Measurements from ENCODE around the gene TIMM23B. TPM values are rescaled to one million over a fixed set of nuclear protein-coding genes. Genes with fewer than 3 reads are reported as not detected.
"Not testable (repeated sequence)": the region's sequence is repeated elsewhere in the genome, so short reads cannot be mapped to it uniquely, and the experiment has no call there.

The TIMM23B gene
- total and polyA plus RNA-seq, 2 experiments from 2014 or later, result 16.6 to 22.6 TPM

DNA sequence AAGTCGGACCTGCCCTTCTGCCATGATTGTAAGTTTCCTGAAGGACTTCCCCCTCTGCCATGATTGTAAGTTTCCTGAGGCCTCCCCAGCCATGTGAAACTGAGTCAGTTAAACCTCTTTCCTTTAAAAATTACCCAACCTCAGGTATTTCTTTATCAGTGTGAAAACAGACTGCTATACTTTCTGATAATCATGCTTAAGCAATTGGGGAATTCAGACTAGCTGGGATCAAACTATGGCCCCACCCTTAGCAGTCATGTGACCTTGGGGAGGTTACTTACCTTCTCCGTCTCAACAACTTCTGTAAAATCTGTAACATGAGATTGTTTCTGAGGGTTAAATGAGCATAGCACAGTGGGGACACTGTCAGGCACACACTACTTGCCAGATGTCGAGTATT is 45.4 kb downstream of the TIMM23B start:
- not testable (repeated sequence) for H3K27ac ChIP-seq; DNase-seq (ENCODE audit: low spot score); H3K4me1 ChIP-seq (ENCODE audit: insufficient read depth); H3K79me2 ChIP-seq; H3K4me3 ChIP-seq; H3K4me2 ChIP-seq; H3K9me2 ChIP-seq (replicated peaks; ENCODE audit: insufficient read depth); H3K36me3 ChIP-seq (replicated peaks; ENCODE audit: insufficient read depth, low read depth); H3K27me3 ChIP-seq; H4K20me1 ChIP-seq (ENCODE audit: insufficient read depth, poor library complexity, severe bottlenecking); H3K9me3 ChIP-seq (ENCODE audit: low read depth); H2AFZ ChIP-seq
- WGBS (ENCODE audit: low lambda C conversion rate, missing lambda C conversion rate), result 86% methylated on average over 3 of the region's 3 CpGs

DNA sequence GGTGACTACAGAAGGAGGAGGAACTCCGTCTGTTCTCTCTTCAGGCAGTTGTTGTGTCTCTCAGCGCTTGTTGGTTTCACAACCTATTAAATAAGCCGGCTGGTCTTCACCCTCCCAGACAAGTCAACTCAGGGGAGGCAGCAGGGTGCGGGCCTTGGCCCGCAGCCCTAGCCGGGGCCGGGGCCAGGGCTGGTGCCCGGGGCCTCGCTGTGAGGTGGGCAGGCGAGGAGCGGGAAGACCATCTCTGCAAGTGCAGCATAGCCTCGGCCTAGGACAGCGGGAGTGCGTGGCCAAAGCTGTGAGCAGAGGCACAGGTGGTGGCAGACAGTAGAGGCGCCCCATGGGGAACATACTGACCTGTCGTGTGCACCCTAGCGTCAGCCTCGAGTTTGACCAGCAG is 46.5 kb downstream of the TIMM23B start, which contains the start of gene AGAP6:
Gene AGAP6 (plus strand): TSS at position 31 of the 400 bp plus-strand sequence. CDS start 310 bp downstream, at position 341.
- H3K9me3 ChIP-seq (ENCODE audit: low read depth); H3K4me3 ChIP-seq; H3K36me3 ChIP-seq (replicated peaks; ENCODE audit: insufficient read depth, low read depth); H4K20me1 ChIP-seq (ENCODE audit: insufficient read depth, poor library complexity, severe bottlenecking); H3K27ac ChIP-seq; H2AFZ ChIP-seq; DNase-seq (ENCODE audit: low spot score); H3K9me2 ChIP-seq (replicated peaks; ENCODE audit: insufficient read depth); H3K79me2 ChIP-seq; H3K4me1 ChIP-seq (ENCODE audit: insufficient read depth); H3K4me2 ChIP-seq; H3K27me3 ChIP-seq: not testable (repeated sequence)
- WGBS (ENCODE audit: low lambda C conversion rate, missing lambda C conversion rate), result 99% methylated on average over 11 of the region's 18 CpGs

- not testable (repeated sequence) for H3K4me1 ChIP-seq (ENCODE audit: insufficient read depth); H3K27ac ChIP-seq; H3K9me2 ChIP-seq (replicated peaks; ENCODE audit: insufficient read depth); H3K4me3 ChIP-seq; H3K4me2 ChIP-seq; H3K79me2 ChIP-seq; H3K27me3 ChIP-seq; H3K9me3 ChIP-seq (ENCODE audit: low read depth); H4K20me1 ChIP-seq (ENCODE audit: insufficient read depth, poor library complexity, severe bottlenecking); H3K36me3 ChIP-seq (replicated peaks; ENCODE audit: insufficient read depth, low read depth); DNase-seq (ENCODE audit: low spot score); H2AFZ ChIP-seq
- WGBS (ENCODE audit: low lambda C conversion rate, missing lambda C conversion rate), result 78% methylated on average over 5 of the region's 5 CpGs
Observed at GRCh38 chr10:49995321-49995720, 53.5 kb downstream of the TIMM23B start.

GRCh38 chr10:50014024-50014423 is 72.2 kb downstream of the TIMM23B start:
- H3K4me1 ChIP-seq (ENCODE audit: insufficient read depth); H2AFZ ChIP-seq; H3K27ac ChIP-seq; H3K79me2 ChIP-seq; H3K9me3 ChIP-seq (ENCODE audit: low read depth); DNase-seq (ENCODE audit: low spot score); H3K4me2 ChIP-seq; H3K27me3 ChIP-seq; H3K4me3 ChIP-seq; H3K36me3 ChIP-seq (replicated peaks; ENCODE audit: insufficient read depth, low read depth); H3K9me2 ChIP-seq (replicated peaks; ENCODE audit: insufficient read depth); H4K20me1 ChIP-seq (ENCODE audit: insufficient read depth, poor library complexity, severe bottlenecking): not testable (repeated sequence)
- WGBS (ENCODE audit: low lambda C conversion rate, missing lambda C conversion rate), result 90% methylated on average over 6 of the region's 7 CpGs

DNA sequence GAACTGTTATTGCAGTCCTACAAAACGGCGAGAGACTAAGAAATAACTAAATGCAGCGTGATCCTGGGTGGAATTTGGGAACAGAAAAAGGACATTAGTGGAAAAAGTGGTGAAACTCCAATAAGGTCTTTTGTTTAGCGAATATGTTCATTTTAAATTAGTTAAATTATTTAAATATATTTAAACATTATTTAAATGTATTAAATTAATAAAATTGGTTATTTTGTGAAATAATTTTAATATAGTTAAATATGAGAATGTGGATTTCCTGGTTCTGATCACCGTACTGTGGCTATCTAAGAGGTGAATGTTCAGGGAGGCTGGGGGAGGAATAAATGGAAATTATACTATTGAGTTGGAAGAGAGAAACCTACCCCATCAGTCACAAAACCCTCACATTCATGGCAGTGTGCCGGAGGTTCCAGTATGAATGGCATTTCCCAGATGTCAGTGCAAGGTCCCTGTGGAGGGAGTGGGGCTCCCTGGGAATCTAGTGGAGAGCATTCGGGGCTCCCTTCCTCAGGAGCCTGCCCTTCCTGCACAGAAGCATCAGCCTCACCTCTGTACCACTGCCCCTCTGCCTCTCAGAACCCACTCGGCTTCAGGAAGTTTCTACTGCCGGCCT is 73.9 kb downstream of the TIMM23B start:
- H3K79me2 ChIP-seq; H3K4me3 ChIP-seq; H4K20me1 ChIP-seq (ENCODE audit: insufficient read depth, poor library complexity, severe bottlenecking); H3K9me2 ChIP-seq (replicated peaks; ENCODE audit: insufficient read depth); H3K9me3 ChIP-seq (ENCODE audit: low read depth); H3K4me1 ChIP-seq (ENCODE audit: insufficient read depth); H2AFZ ChIP-seq; H3K27me3 ChIP-seq; H3K36me3 ChIP-seq (replicated peaks; ENCODE audit: insufficient read depth, low read depth); H3K4me2 ChIP-seq; H3K27ac ChIP-seq; DNase-seq (ENCODE audit: low spot score): not testable (repeated sequence)
- 89% methylated on average over 9 of the region's 9 CpGs for WGBS (ENCODE audit: low lambda C conversion rate, missing lambda C conversion rate)

DNA sequence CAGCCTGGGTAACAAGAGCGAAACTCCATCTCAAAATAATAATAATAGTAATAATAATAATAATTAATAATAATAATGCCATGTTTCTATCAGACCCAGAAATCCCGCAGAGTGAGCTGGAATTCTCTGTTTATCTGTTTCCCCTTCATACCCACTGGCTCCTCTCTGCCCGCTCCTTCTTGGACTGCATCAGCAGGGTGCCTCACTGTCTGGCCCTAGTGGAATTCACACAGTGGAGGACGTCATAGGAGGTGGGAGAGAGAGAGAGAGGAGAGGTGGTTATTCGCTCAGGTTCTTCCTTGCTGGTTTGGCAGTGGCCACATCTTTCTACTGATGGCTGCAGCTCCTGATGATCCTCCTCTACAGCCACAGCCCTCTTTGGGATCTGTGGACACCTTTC is 75.1 kb downstream of the TIMM23B start:
- H3K4me2 ChIP-seq; H3K4me3 ChIP-seq; H3K27ac ChIP-seq; DNase-seq (ENCODE audit: low spot score); H3K79me2 ChIP-seq; H3K9me2 ChIP-seq (replicated peaks; ENCODE audit: insufficient read depth); H3K36me3 ChIP-seq (replicated peaks; ENCODE audit: insufficient read depth, low read depth); H4K20me1 ChIP-seq (ENCODE audit: insufficient read depth, poor library complexity, severe bottlenecking); H3K27me3 ChIP-seq; H3K9me3 ChIP-seq (ENCODE audit: low read depth); H2AFZ ChIP-seq; H3K4me1 ChIP-seq (ENCODE audit: insufficient read depth): not testable (repeated sequence)
- WGBS (ENCODE audit: low lambda C conversion rate, missing lambda C conversion rate), result 83% methylated on average over 5 of the region's 5 CpGs

DNA sequence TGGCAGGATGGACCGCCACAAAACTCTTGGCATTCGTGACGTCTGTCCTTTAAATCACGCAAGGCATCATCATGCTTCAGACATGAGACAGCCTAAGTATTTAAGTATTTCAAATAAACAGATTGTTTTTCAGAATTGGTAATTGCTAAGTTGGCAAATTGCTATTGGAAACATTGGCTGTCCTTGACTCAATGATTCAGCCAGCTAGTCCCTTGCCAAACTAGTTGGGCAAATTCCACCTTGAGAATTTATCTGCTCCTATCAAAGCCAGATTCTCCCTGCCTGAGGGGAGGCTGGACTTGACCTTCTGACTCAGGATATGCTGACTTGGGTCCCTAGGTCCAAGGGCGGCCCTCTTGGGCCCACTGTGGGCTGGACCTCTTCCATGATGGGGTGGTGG is 75.8 kb downstream of the TIMM23B start:
- not testable (repeated sequence) for H2AFZ ChIP-seq; H4K20me1 ChIP-seq (ENCODE audit: insufficient read depth, poor library complexity, severe bottlenecking); H3K27ac ChIP-seq; H3K9me2 ChIP-seq (replicated peaks; ENCODE audit: insufficient read depth); H3K79me2 ChIP-seq; H3K27me3 ChIP-seq; H3K36me3 ChIP-seq (replicated peaks; ENCODE audit: insufficient read depth, low read depth); H3K4me1 ChIP-seq (ENCODE audit: insufficient read depth); H3K9me3 ChIP-seq (ENCODE audit: low read depth); H3K4me3 ChIP-seq; H3K4me2 ChIP-seq; DNase-seq (ENCODE audit: low spot score)
- 91% methylated on average over 5 of the region's 5 CpGs for WGBS (ENCODE audit: low lambda C conversion rate, missing lambda C conversion rate)

DNA sequence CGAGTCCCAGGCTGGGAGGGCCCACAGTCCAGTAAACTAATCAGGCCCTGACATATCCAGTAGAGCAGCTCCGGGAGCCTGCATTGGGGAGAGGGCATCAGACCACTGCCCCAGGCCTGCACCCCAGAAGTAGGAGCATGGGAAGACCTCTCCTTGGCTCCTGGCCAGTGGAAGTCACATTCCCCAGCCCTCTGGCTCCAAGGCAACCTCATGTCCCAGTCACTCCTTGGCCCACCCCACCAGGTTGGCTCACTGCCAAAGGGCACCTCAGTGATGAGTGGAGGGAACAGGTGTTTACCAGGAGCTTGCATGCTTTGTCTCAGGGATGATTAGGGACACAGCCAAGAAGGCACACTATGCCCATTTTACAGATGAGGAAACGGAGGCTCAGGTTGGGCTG is 77.4 kb downstream of the TIMM23B start:
- not testable (repeated sequence) for H3K27ac ChIP-seq; H2AFZ ChIP-seq; H3K27me3 ChIP-seq; H3K4me1 ChIP-seq (ENCODE audit: insufficient read depth); H3K4me3 ChIP-seq; H3K36me3 ChIP-seq (replicated peaks; ENCODE audit: insufficient read depth, low read depth); H3K9me2 ChIP-seq (replicated peaks; ENCODE audit: insufficient read depth); H3K9me3 ChIP-seq (ENCODE audit: low read depth); H3K4me2 ChIP-seq; H4K20me1 ChIP-seq (ENCODE audit: insufficient read depth, poor library complexity, severe bottlenecking); DNase-seq (ENCODE audit: low spot score); H3K79me2 ChIP-seq
- 89% methylated on average over 3 of the region's 3 CpGs for WGBS (ENCODE audit: low lambda C conversion rate, missing lambda C conversion rate)

DNA sequence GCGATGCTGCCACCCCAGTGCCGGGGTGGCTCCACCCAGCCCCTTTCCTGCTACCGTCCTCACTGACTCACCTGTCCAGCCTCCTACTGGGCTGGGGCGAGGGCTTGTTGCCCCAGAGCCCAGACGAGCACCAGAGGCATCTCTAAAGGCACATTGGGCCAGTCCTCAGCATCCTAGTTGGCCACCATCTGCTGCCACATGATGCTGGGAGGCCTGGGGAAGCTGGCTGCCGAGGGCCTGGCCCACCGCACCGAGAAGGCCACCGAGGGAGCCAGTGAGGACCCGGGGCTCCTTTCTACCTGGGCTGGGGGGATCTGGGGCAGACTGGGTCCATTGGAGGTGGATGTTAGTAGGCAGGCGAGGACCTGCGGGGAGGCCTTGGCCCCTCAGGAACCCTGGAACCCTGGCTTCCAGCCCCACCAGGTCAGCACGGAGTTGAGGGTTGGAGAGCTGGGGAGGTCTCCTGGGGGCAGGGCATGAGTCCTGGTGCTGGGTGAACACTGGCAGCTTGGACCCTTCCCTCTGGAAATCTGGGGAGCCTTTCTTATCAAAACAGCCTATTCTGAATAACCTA is 78.7 kb downstream of the TIMM23B start:
- not testable (repeated sequence) for H3K9me3 ChIP-seq (ENCODE audit: low read depth); H3K4me2 ChIP-seq; DNase-seq (ENCODE audit: low spot score); H2AFZ ChIP-seq; H3K4me1 ChIP-seq (ENCODE audit: insufficient read depth); H3K36me3 ChIP-seq (replicated peaks; ENCODE audit: insufficient read depth, low read depth); H3K27me3 ChIP-seq; H3K4me3 ChIP-seq; H3K79me2 ChIP-seq; H3K27ac ChIP-seq; H3K9me2 ChIP-seq (replicated peaks; ENCODE audit: insufficient read depth); H4K20me1 ChIP-seq (ENCODE audit: insufficient read depth, poor library complexity, severe bottlenecking)
- 90% methylated on average over 13 of the region's 13 CpGs for WGBS (ENCODE audit: low lambda C conversion rate, missing lambda C conversion rate)
